GM18505 (cell line): ENCODE data around the gene UBASH3B.

Source experiments
- ATAC-seq: cut with Tn5 transposase; IDR thresholded peaks from one replicate; pipeline ENCODE4 v1.9.1; 2021; ENCODE audit not compliant: unreplicated experiment
- POLR2A ChIP-seq: IDR thresholded peaks from 4 replicates; pipeline ENCODE4 v1.6.1; 2011; ENCODE audit warnings: borderline replicate concordance; ENCODE audit not compliant: insufficient read depth, insufficient read length; ENCODE audit errors: extremely low read depth

The UBASH3B gene

DNA sequence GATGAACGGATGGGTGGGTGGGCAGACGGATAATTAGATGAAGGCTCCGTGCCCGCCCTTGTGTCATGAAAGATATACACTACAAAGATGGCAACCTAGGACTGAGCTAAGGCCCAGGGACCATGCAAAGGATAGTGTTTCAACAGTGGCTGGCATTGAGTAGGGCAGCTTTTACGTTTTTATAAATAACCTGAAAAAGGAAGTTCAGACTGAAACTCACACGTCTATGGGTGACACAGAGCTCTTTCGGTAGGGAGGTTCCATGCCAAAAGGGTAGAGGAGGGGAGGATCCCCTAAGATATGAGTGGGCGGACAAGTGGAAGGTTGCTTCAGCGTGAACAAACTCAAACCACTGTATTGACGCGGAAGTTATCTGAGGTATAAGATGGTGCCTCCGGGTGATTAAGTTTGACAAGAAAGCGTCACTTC is 90.5 kb downstream of the UBASH3B start:
- ATAC-seq, result peak; percentile 71
- no peak for TF ChIP-seq POLR2A

GRCh38 chr11:122746611-122747244 is 91.2 kb downstream of the UBASH3B start:
- no peak for TF ChIP-seq POLR2A
- no peak for ATAC-seq

- TF ChIP-seq POLR2A, result no peak
- ATAC-seq, result no peak
These were observed 91.8 kb downstream of the UBASH3B start for GRCh38 chr11:122747351-122747781.

- no peak for TF ChIP-seq POLR2A
- ATAC-seq, result peak; percentile 67
These were observed 93.6 kb downstream of the UBASH3B start for GRCh38 chr11:122749005-122749687.

GRCh38 chr11:122750049-122750448 is 94.5 kb downstream of the UBASH3B start:
- no peak for TF ChIP-seq POLR2A
- no peak for ATAC-seq

DNA sequence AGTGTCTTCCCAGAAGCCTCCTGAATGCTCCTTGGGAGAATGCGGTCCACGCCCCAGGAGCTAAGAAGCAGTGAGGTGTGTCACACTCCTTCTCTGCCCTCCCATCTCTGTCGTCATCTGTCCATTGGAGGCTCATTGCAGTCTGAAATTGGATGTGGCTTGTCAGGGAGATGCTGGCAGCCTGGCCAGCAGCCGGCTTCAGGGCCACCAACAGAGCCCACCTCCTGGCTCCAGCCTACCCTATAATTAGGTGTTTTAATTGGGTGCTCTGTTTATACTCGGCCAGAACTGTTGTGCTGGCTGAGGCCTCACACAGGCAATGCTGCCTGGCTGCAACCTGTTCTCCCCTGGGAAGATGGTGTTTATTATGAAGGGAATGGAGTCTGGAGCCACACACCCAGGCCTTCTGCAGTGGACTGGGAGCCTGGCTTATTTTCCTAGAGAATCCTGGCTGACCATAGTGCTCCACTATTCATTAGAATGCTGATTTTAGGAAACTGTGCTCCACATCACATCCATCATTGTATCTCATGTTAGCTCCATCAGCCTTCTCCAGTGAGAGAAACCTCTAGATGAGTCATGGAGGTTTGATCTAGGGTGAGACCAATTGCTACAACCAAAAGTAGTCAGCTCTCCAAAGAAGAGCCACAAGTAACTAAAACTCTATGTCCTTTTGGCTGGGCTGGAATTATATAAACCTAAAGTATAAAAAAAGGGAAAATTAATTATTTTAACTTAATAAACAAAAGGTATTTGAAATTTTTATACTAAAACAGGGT is 96.0 kb downstream of the UBASH3B start:
- ATAC-seq, result no peak
- TF ChIP-seq POLR2A, result no peak

- no peak for ATAC-seq
- no peak for TF ChIP-seq POLR2A
These were observed 98.5 kb downstream of the UBASH3B start for GRCh38 chr11:122754028-122754427.

- ATAC-seq, result no peak
- TF ChIP-seq POLR2A, result no peak
These were observed 99.2 kb downstream of the UBASH3B start for GRCh38 chr11:122754553-122755322.

DNA sequence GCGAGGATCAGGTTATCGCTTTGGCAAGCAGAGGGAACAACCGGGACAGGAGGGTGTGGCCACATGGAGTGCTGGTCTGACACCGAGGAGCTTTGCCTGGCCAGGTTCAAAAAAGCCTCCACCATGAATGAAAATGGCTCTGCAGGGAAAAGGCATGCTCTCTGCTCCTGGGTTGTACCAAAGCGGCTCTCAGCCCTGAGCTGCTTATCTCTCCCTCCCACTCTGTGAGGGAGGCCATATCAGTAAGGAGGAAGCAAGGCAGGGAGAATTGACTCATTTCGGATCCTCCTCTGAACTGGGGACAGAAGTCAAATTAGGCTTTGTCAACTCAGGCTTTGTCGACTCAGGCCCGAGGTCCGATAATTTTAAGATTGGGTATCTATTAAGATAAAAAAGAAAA is 99.9 kb downstream of the UBASH3B start:
- no peak for ATAC-seq
- TF ChIP-seq POLR2A, result no peak

- ATAC-seq, result no peak
- no peak for TF ChIP-seq POLR2A
These were observed 100.4 kb downstream of the UBASH3B start for GRCh38 chr11:122755941-122756340.

DNA sequence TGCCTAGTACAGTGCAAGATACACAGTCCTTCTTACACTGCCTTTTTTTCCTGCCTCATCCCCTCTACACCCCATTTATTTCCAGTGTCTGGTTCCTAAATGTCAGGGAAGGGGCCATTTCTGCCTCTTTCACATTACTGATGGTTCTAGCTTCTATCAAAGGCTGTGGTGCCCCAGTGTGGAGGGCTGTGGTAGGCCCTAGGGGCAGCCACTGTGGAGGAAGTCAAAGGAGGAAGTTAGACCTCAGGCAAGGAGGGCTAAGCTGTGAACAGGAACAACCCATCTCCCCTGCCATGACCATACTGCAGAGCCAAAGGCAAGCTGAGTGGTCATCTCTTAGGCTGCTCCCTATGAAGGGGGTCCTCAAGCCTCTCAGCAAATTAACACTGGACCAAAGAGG is 100.9 kb downstream of the UBASH3B start:
- no peak for TF ChIP-seq POLR2A
- no peak for ATAC-seq

DNA sequence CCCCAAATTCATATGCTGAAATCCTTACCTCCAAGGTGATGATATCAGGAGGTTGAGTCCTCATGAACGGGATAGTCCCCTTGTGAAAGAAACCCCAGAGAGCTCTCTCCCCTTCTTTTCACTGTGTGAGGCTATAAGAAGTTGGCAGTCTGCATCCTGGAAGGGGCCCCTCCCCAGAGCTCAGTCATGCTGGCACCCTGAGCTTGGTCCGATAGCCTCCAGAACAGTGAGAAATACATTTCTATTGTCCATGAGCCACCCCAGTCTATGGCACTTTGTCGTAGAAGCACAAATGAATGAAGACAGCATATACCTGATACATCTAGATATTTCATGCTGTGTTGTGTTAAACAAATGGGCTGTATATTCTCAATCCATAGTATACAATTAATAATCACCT is 101.7 kb downstream of the UBASH3B start:
- no peak for ATAC-seq
- no peak for TF ChIP-seq POLR2A

DNA sequence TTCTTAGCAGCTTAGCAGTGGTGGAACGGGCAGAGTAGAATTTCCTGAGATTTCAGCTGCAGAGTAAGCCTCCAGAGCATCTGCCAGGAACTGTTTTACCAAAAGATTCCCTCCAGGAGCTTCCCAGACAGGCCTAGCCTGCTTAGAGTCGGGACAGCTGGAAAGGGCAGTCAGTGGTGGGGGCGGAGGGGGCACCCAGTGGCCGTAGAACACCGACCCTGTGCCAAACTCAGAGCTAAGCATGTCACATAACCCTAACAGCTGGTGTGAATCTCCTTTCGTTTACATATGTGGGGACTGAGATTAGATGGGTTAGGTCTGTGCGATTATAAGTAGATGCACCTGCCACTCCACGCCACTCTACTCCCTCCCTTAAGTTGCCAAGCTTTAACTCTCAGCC is 102.8 kb downstream of the UBASH3B start:
- no peak for TF ChIP-seq POLR2A
- ATAC-seq, result no peak
